ENCODE data around the gene EBI3. TPM values are rescaled to one million over a fixed set of nuclear protein-coding genes. Genes with fewer than 3 reads are reported as not detected.
A peak's percentile ranks its signal among the peaks of the same experiment; 100 is the strongest.

Gene EBI3
- total RNA-seq, 1 experiment from 2014 or later = 1.4 TPM

- Histone ChIP-seq H3K79me2 (ENCODE audit: insufficient read depth, low read length) (no peaks in the 10 kb centered on the region), H3T11ph (ENCODE audit: low read length) (no peak overlapping the region), H3K4ac (ENCODE audit: low read depth, low read length) (no peak overlapping the region), H2AK5ac (ENCODE audit: insufficient read length, low read length) (no peak overlapping the region), H3K56ac (ENCODE audit: insufficient read length, low read depth, low read length) (no peak overlapping the region), H4K91ac (ENCODE audit: insufficient read length, low read depth, low read length) (no peak overlapping the region), H3K23ac (ENCODE audit: insufficient read length, low read depth, low read length) (no peak overlapping the region), H3K9ac (ENCODE audit: extremely low read depth, insufficient read length, low read length) (no peak overlapping the region), H3K27ac (ENCODE audit: insufficient read length, low read depth, low read length) (no peak overlapping the region), H4K8ac (replicated peaks; ENCODE audit: insufficient read length, low read depth, low read length) (no peak overlapping the region), H4K20me1 (ENCODE audit: control insufficient read depth, insufficient read depth, insufficient read length) (no peaks in the 10 kb centered on the region), H2AFZ (ENCODE audit: low read length) (no peak overlapping the region), H3K9me3 (ENCODE audit: control insufficient read depth, low read depth, low read length) (no peaks in the 10 kb centered on the region), H2BK12ac (ENCODE audit: insufficient read length, low read depth, low read length) (no peak overlapping the region), H2BK20ac (ENCODE audit: low read depth, low read length, poor library complexity, severe bottlenecking) (no peak overlapping the region), H3K4me1 (ENCODE audit: insufficient read depth, low read length) (no peaks in the 10 kb centered on the region; the same call in 1 of the 2 replicates), H3K79me1 (ENCODE audit: insufficient read depth, low read depth, low read length, poor library complexity, severe bottlenecking) (no peaks in the 10 kb centered on the region), H4K5ac (ENCODE audit: insufficient read length, low read depth, low read length) (no peak overlapping the region), H2BK15ac (ENCODE audit: low read depth, low read length) (no peak overlapping the region), H3K4me2 (ENCODE audit: insufficient read depth, insufficient read length, low read length) (no peak overlapping the region), H3K27me3 (ENCODE audit: insufficient read depth, low read length) (peaks cover 11% of the 10 kb centered on the region; the same call in 1 of the 2 replicates), H2BK5ac (ENCODE audit: insufficient read length, low read length) (no peak overlapping the region), H3K14ac (ENCODE audit: insufficient read depth, low read length) (no peak overlapping the region), H3K18ac (ENCODE audit: insufficient read length, low read depth, low read length) (no peak overlapping the region), H3K23me2 (ENCODE audit: insufficient read length, low read depth, low read length, poor library complexity, severe bottlenecking) (peaks cover 16% of the 10 kb centered on the region), H2BK120ac (ENCODE audit: low read depth, low read length, poor library complexity, severe bottlenecking) (no peak overlapping the region)
- Mint-ChIP-seq H3K4me1 (peaks cover 5 to 15% of the 10 kb centered on the region in 2 experiments), H3K9me3 (no peaks in the 10 kb centered on the region; a peak in 1 of 5 replicates), H3K27me3 (ENCODE audit: low read depth) (peaks cover 49% of the 10 kb centered on the region), H3K4me3 (peak overlapping the region in 1 of 2 experiments; percentile 72; a peak in 2 of 5 replicates), H3K27ac (no peak overlapping the region), H3K36me3 (ENCODE audit: insufficient read depth in 1 of 3, low read depth in 3 of 3) (peaks cover 0 to 1% (median 1%) of the 10 kb centered on the region in 3 experiments; a peak in 1 of 7 replicates)
- no peak for TF ChIP-seq CTCF (conservative IDR thresholded peaks at IDR 0.05)
- WGBS (ENCODE audit: extremely low coverage, insufficient read length, low lambda C conversion rate) = no CpG with 5 or more reads among the region's 16 CpGs
- no peak for DNase-seq
These were observed 47.9 kb downstream of the EBI3 start for GRCh38 chr19:4277191-4277696.
